Glomerular visceral epithelial cell (primary cell): ENCODE data around the gene MBTPS1.

Experiments
- DNase-seq: peaks from one replicate; pipeline ENCODE4 v3.0.0-alpha.2; 2016; ENCODE audit errors: extremely low spot score

The MBTPS1 gene

DNA sequence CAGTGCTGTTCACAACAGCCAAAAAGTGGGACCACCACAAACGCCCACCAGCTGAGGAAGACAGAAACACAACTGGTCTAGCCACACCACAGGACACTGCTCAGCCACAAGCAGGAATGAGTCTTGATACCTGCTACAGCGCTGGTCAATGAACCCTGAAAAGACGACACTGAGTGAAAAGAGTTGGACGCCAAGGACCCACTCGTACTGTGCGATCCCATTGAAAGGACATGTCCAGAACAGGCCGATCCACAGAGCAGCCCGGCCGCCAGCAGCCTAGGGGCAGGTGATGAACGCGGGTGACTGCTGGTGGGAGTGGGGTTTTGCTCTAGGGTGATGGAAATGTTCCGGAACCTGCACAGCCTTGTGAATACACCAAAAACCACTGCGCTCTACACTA lies 63.5 kb downstream of the MBTPS1 start:
- DNase-seq = no peak

GRCh38 chr16:84052071-84052622 lies 64.6 kb downstream of the MBTPS1 start:
- no peak for DNase-seq

DNA sequence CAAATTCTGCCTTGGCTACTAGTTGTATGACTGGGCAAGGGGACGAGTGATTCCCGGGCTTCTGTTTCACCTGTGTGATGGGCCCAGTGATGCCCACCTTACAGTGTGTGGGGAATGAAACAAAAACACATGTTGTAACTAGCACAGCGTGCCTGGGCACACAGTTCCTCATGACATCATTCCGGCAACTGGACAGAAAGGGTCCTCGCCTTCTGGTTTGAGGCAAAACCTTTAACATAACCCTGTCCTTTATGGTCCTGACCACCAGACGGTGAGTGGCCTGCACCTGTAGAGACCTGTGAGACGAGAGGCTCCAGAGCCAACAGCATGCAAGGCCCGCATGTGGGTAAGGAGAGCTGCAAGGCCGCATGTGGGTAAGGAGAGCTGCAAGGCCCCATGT lies 66.4 kb downstream of the MBTPS1 start:
- DNase-seq = no peak

DNA sequence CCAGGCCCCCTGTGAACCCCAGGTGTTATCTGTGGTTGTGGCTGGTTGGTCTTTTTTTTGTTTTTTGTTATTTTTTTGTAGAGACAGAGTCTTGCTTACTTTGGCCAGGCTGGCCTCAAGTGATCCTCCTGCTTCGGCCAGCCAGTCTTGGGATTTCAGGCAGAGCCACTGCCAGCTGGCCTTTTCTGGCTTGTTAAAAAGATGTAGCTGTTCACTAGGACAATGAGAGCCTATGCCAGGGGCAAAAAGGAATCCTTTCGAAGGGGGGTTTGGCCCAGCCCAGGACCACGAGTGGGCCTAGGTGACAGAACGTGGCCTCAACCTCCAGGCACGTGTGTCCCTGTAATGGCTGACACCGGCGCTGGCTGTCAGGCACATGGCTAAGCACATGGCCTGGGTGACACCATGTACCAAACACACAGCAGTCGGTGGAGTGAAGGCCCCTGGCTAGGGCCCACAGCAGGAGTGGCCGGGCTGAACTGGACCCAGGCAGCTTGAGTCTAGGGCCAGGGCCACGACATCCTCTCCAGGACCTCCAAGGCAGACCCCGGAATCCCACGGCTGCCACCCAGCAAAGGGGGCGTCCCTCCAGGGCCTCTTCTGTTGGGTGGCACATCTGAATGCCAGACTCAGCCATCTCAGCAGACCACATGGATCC lies 67.2 kb downstream of the MBTPS1 start:
- no peak for DNase-seq

DNA sequence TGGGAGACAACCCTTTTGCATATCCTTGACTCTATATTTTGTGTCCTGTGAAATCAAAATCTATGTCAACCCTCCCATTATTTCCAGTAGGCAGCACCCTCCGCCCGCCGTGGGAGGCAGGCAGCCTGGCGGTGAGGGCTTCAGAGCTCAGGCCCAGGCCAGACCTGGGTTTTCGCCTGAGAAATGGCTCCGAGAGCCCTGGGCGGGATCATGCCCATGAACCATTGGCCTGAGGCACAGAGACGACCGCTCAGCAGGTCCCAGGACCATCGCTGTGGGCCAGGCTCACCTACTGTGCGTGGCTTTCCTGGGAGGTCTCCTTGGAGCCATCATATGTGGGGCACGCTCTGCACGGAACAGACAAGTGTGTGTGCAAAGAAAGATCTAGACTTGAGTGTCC lies 67.9 kb downstream of the MBTPS1 start:
- DNase-seq = no peak

DNA sequence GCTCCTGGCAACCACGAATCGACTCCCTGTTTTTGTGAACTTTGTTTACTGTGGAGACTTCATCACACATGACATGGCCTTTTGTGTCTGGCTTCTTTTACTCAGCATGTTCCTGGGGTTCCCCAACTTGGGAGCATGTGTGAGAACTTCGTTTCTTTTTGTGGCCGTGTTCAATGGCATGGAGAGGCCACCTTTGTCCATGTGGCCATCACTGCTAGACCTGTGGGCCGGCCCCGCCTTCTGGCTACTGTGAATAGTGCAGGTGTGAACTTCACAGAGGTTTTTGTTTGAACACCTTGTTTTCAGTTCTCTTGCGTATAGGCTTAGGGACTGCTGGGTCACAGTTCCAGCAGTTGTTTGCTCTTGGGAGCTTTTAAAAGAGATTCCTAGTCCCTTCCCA lies 68.5 kb downstream of the MBTPS1 start:
- no peak for DNase-seq

DNA sequence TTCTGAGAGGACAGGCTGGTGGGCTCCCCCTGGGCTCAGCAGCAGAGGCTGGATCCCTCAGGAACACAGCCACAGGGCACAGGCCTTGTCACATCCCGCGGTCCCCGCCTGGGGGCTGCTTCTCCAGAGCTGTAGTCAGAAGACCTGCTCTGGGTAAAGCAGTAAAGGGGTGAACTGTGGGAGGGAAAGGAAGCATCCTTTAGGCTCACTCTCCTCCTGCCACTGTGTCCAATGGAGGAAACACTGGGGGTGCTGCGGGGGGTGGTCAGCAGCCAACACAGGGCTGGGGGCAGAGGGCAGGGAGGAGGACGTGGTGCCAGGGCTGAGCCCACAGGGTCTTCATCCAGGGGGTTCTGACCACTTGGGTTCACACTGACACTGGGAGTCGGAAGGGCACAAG lies 69.1 kb downstream of the MBTPS1 start:
- DNase-seq = no peak

GRCh38 chr16:84047206-84047605 lies 69.5 kb downstream of the MBTPS1 start:
- no peak for DNase-seq

DNA sequence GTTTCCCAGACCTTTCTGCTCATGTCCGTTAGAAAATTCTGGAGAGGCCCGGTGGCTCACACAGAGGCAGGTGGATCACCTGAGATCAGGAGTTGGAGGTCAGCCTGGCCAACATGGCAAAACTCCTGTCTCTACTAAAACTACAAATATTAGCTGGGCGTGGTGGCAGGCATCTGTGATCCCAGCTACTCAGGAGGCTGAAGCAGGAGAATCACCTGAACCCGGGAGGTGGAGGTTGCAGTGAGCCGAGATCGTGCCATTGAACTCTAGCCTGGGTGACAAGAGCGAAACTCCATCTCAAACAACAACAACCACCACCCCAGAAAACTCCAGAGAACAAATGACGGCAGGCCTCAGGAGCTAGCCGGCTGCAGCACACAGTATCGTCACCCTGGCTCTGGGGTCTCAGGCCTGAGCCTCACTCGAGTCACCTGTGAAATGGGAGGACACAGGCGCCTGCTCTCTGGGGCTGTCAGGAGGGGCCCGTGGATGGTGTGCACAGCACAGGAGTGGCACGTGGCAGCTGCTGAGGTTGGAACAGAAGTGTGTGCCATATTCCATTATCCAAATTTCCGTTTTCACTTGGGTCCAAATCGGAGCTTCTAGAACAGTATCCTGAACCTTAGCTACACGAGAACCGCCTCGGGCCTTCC lies 70.8 kb downstream of the MBTPS1 start:
- no peak for DNase-seq

GRCh38 chr16:84045001-84045817 lies 71.5 kb downstream of the MBTPS1 start:
- DNase-seq = no peak

GRCh38 chr16:84044118-84044488 lies 72.6 kb downstream of the MBTPS1 start:
- DNase-seq = peak; percentile 42

GRCh38 chr16:84043486-84044117 lies 73.1 kb downstream of the MBTPS1 start:
- no peak for DNase-seq

DNA sequence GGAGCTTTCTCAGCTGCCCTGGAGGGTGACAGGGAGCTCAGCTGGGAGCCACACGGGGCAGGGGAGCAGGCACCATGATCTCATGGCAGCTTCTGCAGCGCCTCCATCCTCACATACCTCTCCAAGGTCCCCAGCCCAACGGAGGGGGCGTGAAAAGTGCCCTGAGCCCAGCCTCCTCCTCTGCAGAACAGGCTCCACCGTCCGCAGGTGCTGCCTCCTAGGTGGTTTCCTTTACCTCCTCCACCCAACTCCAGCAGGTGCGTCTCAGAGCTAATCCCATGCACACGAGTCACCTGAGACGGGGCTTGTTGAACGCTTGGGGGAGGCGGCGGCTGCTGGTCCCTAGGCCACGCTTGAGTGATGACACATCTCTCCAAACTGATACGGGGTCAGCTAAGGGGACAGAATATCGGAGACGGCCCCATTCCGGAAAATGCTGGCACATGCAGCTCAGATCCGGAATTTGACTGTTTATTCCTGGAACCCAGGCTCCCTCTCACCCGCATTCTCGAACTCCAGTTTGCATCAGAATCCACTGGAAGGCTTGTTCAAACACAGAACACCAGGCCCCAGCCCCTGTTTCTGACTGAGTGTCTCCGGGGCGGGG lies 73.8 kb downstream of the MBTPS1 start:
- DNase-seq = no peak

DNA sequence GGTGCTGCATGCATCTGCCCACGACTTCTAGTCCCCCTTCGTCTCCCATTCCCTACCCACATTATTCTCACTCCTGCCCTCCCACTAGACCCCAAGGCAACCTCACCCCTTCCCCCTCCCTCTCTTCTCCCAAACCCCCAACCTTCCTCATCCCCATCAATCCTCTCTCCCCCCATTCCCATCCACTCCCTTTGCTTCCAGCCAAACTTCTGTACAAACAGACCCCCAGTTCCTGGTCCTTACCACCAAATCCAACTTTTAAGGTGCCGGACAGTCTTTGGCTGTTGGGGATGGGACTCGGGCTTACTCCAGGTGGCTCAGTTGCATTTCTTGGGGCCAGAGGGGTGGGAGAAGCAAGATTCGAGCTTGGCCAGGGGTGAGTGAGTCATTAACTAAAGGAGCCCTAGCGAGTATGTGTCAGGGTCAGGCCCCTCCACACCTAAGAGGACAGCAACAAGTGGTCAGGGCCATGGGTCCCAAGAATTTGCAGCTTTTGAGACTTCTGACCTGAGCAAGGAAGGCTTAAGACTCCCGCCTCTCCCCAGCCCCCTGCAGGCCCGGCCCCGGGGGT lies 74.3 kb downstream of the MBTPS1 start, which contains the start of gene SLC38A8:
TSS of gene SLC38A8 (minus strand) at position 488 of the 571 bp plus-strand sequence. CDS start 638 bp downstream, outside the sequence.
- no peak for DNase-seq

GRCh38 chr16:84041881-84042280 lies 74.9 kb downstream of the MBTPS1 start:
- DNase-seq = no peak

GRCh38 chr16:84040823-84041820 lies 75.6 kb downstream of the MBTPS1 start:
- no peak for DNase-seq

- no peak for DNase-seq
Measured at GRCh38 chr16:84040226-84040822, 76.4 kb downstream of the MBTPS1 start.

GRCh38 chr16:84039696-84040095 lies 77.0 kb downstream of the MBTPS1 start:
- no peak for DNase-seq

GRCh38 chr16:84038469-84038868 lies 78.3 kb downstream of the MBTPS1 start:
- no peak for DNase-seq
